Activated CD8-positive, alpha-beta T cell treated with anti-CD3 and anti-CD28 coated beads for 36 hours (primary cell): ENCODE measurements around the gene GMCL1. TPM values are rescaled to one million over a fixed set of nuclear protein-coding genes. Genes with fewer than 3 reads are reported as not detected.

Experiments used
- ATAC-seq: fragments of 200-7000 bp; cut with Tn5 transposase; one replicate; pipeline ENCODE4 v1.10.0; 2021; ENCODE audit warnings: mild to moderate bottlenecking, moderate library complexity
- CTCF ChIA-PET: fragments of 350-600 bp; sonication (Branson Sonifier 250); formaldehyde crosslinking; loops from one replicate; lab custom pipeline; 2021; ENCODE audit warnings: antibody characterized with exemption; lab: Charles Lee
- POLR2A ChIA-PET: fragments of 350-600 bp; sonication (Branson Sonifier 250); formaldehyde crosslinking; loops from one replicate; lab custom pipeline; 2021; ENCODE audit warnings: antibody characterized with exemption; lab: Charles Lee
- DNase-seq: peaks from one replicate; pipeline ENCODE4 v3.0.0-alpha.2; 2020
- H3K27ac Mint-ChIP-seq: one replicate; pipeline ENCODE4 v1.8.0; 2021; ENCODE audit warnings: mild to moderate bottlenecking, mixed read lengths
- H3K27me3 Mint-ChIP-seq: one replicate; pipeline ENCODE4 v1.8.0; 2021; ENCODE audit warnings: mixed read lengths
- H3K36me3 Mint-ChIP-seq: one replicate; pipeline ENCODE4 v1.8.0; 2021; ENCODE audit warnings: low read depth, mixed read lengths
- H3K4me1 Mint-ChIP-seq: one replicate; pipeline ENCODE4 v1.8.0; 2021; ENCODE audit warnings: low read depth, mixed read lengths
- H3K4me3 Mint-ChIP-seq: one replicate; pipeline ENCODE4 v1.8.0; 2021; ENCODE audit warnings: mild to moderate bottlenecking, moderate library complexity, mixed read lengths
- H3K9me3 Mint-ChIP-seq: one replicate; pipeline ENCODE4 v1.8.0; 2021; ENCODE audit warnings: mixed read lengths
- CTCF ChIP-seq: fragments of 200-600 bp; IDR thresholded peaks from one replicate; pipeline ENCODE4 v1.8.0; 2022; ENCODE audit warnings: antibody characterized with exemption, mild to moderate bottlenecking
- intact Hi-C: fragments of 100-400 bp; cut with micrococcal nuclease; formaldehyde crosslinking; loops from one replicate; pipeline ENCODE4 v1.10.0; 2022
- total RNA-seq, 2 experiments: library from RNA; stranded (reverse); gene quantifications; one replicate each; pipeline ENCODE4 v1.2.3, GENCODE V29; 2021

The GMCL1 gene
- total RNA-seq, 2 experiments from 2014 or later, result 18.1 to 20.4 TPM

- DNase-seq (no peak), ATAC-seq (no peak)
- intact Hi-C loops, result no loop called here
- ChIA-PET CTCF (interaction anchor here (0.9 kb wide), 1 partner anchor 11 kb away, joined by 3 read pairs; no protein-coding TSS in a partner anchor), POLR2A (no interaction called here)
- H3K27ac Mint-ChIP-seq, result no peak overlapping the region
- peaks cover 17% of the 10 kb centered on the region for H3K36me3 Mint-ChIP-seq
- TF ChIP-seq CTCF, result no peak
- H3K4me3 Mint-ChIP-seq, result no peak overlapping the region
- peaks cover 29% of the 10 kb centered on the region for H3K4me1 Mint-ChIP-seq
- no peaks in the 10 kb centered on the region for H3K27me3 Mint-ChIP-seq
- no peaks in the 10 kb centered on the region for H3K9me3 Mint-ChIP-seq
Measured at GRCh38 chr2:69917852-69918251, 88.4 kb downstream of the GMCL1 start.

GRCh38 chr2:69918401-69918800 is 88.9 kb downstream of the GMCL1 start:
- Mint-ChIP-seq H3K27me3 (no peaks in the 10 kb centered on the region), H3K4me1 (peaks cover 29% of the 10 kb centered on the region), H3K36me3 (peaks cover 16% of the 10 kb centered on the region), H3K27ac (no peak overlapping the region), H3K9me3 (no peaks in the 10 kb centered on the region), H3K4me3 (no peak overlapping the region)
- POLR2A ChIA-PET, result no interaction called here
- ATAC-seq (no peak), DNase-seq (no peak)
- TF ChIP-seq CTCF, result no peak
- intact Hi-C loops, result no loop called here
- CTCF ChIA-PET, result interaction anchor here (0.9 kb wide), 1 partner anchor 10 kb away, joined by 3 read pairs; no protein-coding TSS in a partner anchor

GRCh38 chr2:69923116-69923515 is 93.7 kb downstream of the GMCL1 start:
- no peak for TF ChIP-seq CTCF

GRCh38 chr2:69926849-69927515 is 97.5 kb downstream of the GMCL1 start:
- peaks cover 14% of the 10 kb centered on the region for H3K4me1 Mint-ChIP-seq
- H3K36me3 Mint-ChIP-seq, result peaks cover 11% of the 10 kb centered on the region
- no peak overlapping the region for H3K4me3 Mint-ChIP-seq
- H3K27ac Mint-ChIP-seq, result no peak overlapping the region
- ATAC-seq (no peak), DNase-seq (no peak)
- ChIA-PET POLR2A (interaction anchor here (0.5 to 0.6 kb wide), 2 partner anchors 12 to 262 kb away, joined by 3 read pairs; partner anchors contain the start of gene MXD1), CTCF (no interaction called here)
- no peaks in the 10 kb centered on the region for H3K27me3 Mint-ChIP-seq
- TF ChIP-seq CTCF, result no peak
- intact Hi-C loops, result no loop called here
- no peaks in the 10 kb centered on the region for H3K9me3 Mint-ChIP-seq

More at GRCh38 chr2:69923116-69923515, 93.7 kb downstream of the GMCL1 start:
- peaks cover 14% of the 10 kb centered on the region for H3K36me3 Mint-ChIP-seq
- peaks cover 12% of the 10 kb centered on the region for H3K4me1 Mint-ChIP-seq
- H3K27me3 Mint-ChIP-seq, result no peaks in the 10 kb centered on the region
- no peaks in the 10 kb centered on the region for H3K9me3 Mint-ChIP-seq
- intact Hi-C loops, result no loop called here
- no peak overlapping the region for H3K4me3 Mint-ChIP-seq
- DNase-seq (no peak), ATAC-seq (no peak)
- POLR2A ChIA-PET, result interaction anchor here (0.6 to 1.5 kb wide), 4 partner anchors 8 to 219 kb away, joined by 3 to 4 read pairs (median 3); partner anchors contain the start of gene MXD1
- CTCF ChIA-PET, result interaction anchor here (0.6 to 1.5 kb wide), 4 partner anchors 10 to 148 kb away, joined by 3 to 4 read pairs (median 4); no protein-coding TSS in a partner anchor
- H3K27ac Mint-ChIP-seq, result no peak overlapping the region

Other genes with a start within 250 kb of the GMCL1 start
- gene AAK1, start 185.9 kb upstream of the GMCL1 start, total RNA-seq, result 100 to 1,000 TPM; 114 to 115 TPM
- 10 to 100 TPM; 14.6 to 17.5 TPM for gene ANXA4, start 87.5 kb upstream of the GMCL1 start, total RNA-seq
- gene SNRNP27, start 64.3 kb downstream of the GMCL1 start, total RNA-seq, result 10 to 100 TPM; 54.3 to 57.9 TPM
- 10 to 100 TPM in 1 of 2 experiments, 1 to 10 TPM in 1; 9.9 to 11.7 TPM for gene MXD1, start 85.4 kb downstream of the GMCL1 start, total RNA-seq
- under 1 TPM; 0.65 to 0.76 TPM for gene ASPRV1, start 132.0 kb downstream of the GMCL1 start, total RNA-seq